Ishikawa (cell line): ENCODE measurements around the gene ABHD2.

Source experiments
- CEBPB ChIP-seq: IDR thresholded peaks from 2 replicates; pipeline ENCODE4 v1.6.1; 2012
- CREB1 ChIP-seq: IDR thresholded peaks from 2 replicates; pipeline ENCODE4 v1.6.1; 2012; ENCODE audit warnings: low read depth
- EGR1 ChIP-seq: IDR thresholded peaks from 2 replicates; pipeline ENCODE4 v1.6.1; 2012
- EP300 ChIP-seq: IDR thresholded peaks from 2 replicates; pipeline ENCODE4 v1.6.1; 2012; ENCODE audit warnings: borderline replicate concordance
- FOXM1 ChIP-seq: IDR thresholded peaks from 2 replicates; pipeline ENCODE4 v1.6.1; 2012; ENCODE audit warnings: low read depth, borderline replicate concordance
- NFIC ChIP-seq: IDR thresholded peaks from 2 replicates; pipeline ENCODE4 v1.6.1; 2012
- RAD21 ChIP-seq: IDR thresholded peaks from 2 replicates; pipeline ENCODE4 v1.6.1; 2012; ENCODE audit warnings: low read depth
- TAF1 ChIP-seq: IDR thresholded peaks from 2 replicates; pipeline ENCODE4 v1.6.1; 2012; ENCODE audit warnings: low read depth, mild to moderate bottlenecking
- TCF12 ChIP-seq: IDR thresholded peaks from 2 replicates; pipeline ENCODE4 v1.6.1; 2012; ENCODE audit warnings: low read depth
- TEAD4 ChIP-seq: IDR thresholded peaks from 2 replicates; pipeline ENCODE4 v1.6.1; 2012
- YY1 ChIP-seq: IDR thresholded peaks from 2 replicates; pipeline ENCODE4 v1.6.1; 2012; ENCODE audit warnings: low read depth
- ZBTB7A ChIP-seq: IDR thresholded peaks from 2 replicates; pipeline ENCODE4 v1.6.1; 2012; ENCODE audit warnings: low read depth
- TF ChIP-seq, protein P1 (sequence below): IDR thresholded peaks from 2 replicates; pipeline ENCODE4 v1.6.1; 2012; ENCODE audit warnings: low read depth, mild to moderate bottlenecking
- TF ChIP-seq, protein P2 (sequence below): IDR thresholded peaks from 2 replicates; pipeline ENCODE4 v1.6.1; 2012
- TF ChIP-seq, protein P3 (sequence below): IDR thresholded peaks from 2 replicates; pipeline ENCODE4 v1.6.1; 2012

Gene ABHD2

GRCh38 chr15:89192766-89193165 is 104.5 kb downstream of the ABHD2 start:
- TF ChIP-seq EGR1 (no peak), ZBTB7A (no peak), CREB1 (no peak), EP300 (no peak), TCF12 (no peak), CEBPB (no peak), TEAD4 (no peak), RAD21 (no peak), YY1 (no peak), TAF1 (no peak), NFIC (no peak), FOXM1 (no peak)
- TF ChIP-seq, protein P1, sequence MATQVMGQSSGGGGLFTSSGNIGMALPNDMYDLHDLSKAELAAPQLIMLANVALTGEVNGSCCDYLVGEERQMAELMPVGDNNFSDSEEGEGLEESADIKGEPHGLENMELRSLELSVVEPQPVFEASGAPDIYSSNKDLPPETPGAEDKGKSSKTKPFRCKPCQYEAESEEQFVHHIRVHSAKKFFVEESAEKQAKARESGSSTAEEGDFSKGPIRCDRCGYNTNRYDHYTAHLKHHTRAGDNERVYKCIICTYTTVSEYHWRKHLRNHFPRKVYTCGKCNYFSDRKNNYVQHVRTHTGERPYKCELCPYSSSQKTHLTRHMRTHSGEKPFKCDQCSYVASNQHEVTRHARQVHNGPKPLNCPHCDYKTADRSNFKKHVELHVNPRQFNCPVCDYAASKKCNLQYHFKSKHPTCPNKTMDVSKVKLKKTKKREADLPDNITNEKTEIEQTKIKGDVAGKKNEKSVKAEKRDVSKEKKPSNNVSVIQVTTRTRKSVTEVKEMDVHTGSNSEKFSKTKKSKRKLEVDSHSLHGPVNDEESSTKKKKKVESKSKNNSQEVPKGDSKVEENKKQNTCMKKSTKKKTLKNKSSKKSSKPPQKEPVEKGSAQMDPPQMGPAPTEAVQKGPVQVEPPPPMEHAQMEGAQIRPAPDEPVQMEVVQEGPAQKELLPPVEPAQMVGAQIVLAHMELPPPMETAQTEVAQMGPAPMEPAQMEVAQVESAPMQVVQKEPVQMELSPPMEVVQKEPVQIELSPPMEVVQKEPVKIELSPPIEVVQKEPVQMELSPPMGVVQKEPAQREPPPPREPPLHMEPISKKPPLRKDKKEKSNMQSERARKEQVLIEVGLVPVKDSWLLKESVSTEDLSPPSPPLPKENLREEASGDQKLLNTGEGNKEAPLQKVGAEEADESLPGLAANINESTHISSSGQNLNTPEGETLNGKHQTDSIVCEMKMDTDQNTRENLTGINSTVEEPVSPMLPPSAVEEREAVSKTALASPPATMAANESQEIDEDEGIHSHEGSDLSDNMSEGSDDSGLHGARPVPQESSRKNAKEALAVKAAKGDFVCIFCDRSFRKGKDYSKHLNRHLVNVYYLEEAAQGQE: no peak
- TF ChIP-seq, protein P2, sequence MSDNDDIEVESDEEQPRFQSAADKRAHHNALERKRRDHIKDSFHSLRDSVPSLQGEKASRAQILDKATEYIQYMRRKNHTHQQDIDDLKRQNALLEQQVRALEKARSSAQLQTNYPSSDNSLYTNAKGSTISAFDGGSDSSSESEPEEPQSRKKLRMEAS: no peak
- TF ChIP-seq, protein P3, sequence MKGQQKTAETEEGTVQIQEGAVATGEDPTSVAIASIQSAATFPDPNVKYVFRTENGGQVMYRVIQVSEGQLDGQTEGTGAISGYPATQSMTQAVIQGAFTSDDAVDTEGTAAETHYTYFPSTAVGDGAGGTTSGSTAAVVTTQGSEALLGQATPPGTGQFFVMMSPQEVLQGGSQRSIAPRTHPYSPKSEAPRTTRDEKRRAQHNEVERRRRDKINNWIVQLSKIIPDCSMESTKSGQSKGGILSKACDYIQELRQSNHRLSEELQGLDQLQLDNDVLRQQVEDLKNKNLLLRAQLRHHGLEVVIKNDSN: no peak

DNA sequence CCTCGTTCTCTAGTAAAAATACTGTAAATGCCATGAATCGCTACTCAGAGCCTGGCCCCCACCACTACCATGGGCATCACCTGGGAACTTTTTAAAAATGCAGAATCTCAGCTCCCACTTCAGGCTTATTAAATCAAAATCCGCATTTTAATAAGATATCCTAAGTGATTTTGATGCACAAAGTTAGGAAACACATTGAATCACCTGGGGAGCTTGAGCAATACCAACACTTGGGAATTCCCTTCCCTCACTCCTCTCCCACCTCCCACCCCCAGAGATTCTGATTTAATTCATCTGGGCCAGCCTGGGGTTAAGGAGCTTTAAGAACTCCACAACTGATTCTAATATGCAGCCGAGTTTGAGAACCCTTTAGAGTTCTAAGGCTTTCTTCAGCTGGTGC is 106.4 kb downstream of the ABHD2 start:
- TF ChIP-seq CREB1 (no peak), EGR1 (no peak), TEAD4 (no peak), NFIC (no peak), YY1 (no peak), FOXM1 (no peak), EP300 (no peak), RAD21 (no peak), CEBPB (no peak), TCF12 (no peak), ZBTB7A (no peak), TAF1 (no peak)
- TF ChIP-seq, protein P2: no peak
- TF ChIP-seq, protein P3: no peak
- TF ChIP-seq, protein P1: no peak

DNA sequence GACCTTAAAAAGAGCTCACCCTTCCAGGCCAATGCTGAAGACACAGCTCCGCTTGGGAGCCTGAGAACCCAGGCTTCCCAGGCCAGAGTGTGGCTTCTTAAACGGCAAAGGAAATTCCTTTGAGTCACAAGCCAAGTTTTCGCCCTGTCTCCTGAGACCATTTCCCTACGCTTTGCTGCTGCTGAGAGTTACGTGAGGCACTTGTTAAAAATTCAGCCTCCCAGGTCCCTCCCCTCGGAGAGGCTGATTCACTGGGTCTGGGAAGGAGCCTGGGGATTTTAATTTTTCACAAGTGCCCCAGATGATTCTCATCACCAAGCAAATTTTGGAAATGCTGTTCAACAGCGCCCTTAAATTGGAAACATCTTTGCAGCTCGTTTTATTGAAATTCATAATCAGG is 107.6 kb downstream of the ABHD2 start:
- TF ChIP-seq RAD21 (no peak), EP300 (no peak), YY1 (no peak), TAF1 (no peak), ZBTB7A (no peak), TEAD4 (no peak), FOXM1 (no peak), TCF12 (no peak), NFIC (no peak), EGR1 (no peak), CREB1 (no peak), CEBPB (no peak)
- TF ChIP-seq, protein P1: no peak
- TF ChIP-seq, protein P3: no peak
- TF ChIP-seq, protein P2: no peak

DNA sequence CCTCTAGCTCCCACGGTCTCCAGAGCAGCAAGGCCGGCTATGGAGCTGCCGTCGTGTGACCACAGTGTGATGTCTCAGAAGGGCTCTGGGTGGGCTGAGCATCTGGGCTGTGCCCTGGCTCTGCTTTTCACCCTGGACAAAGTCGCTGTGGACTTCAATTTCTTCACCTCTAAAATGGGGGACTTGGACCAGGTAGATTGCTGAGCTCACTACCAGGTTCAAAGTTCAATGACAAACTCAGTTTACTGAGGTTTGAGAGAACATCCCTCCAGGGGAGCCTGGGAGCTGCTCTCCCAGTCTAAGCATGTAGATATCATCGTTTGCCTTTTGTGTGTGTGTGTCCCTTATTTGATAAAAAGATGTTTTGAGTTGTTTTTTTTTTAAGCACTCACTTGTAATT is 108.0 kb downstream of the ABHD2 start:
- TF ChIP-seq EGR1 (no peak), TEAD4 (no peak), EP300 (no peak), TAF1 (no peak), CREB1 (no peak), FOXM1 (no peak), RAD21 (no peak), YY1 (no peak), TCF12 (no peak), CEBPB (no peak), NFIC (no peak), ZBTB7A (no peak)
- TF ChIP-seq, protein P2: no peak
- TF ChIP-seq, protein P3: no peak
- TF ChIP-seq, protein P1: no peak
